Iris pigment epithelial cell (primary cell): Measurements from ENCODE around the gene KIF6.
A peak's percentile ranks its signal among the peaks of the same experiment; 100 is the strongest.

Source experiments
- DNase-seq: peaks from one replicate; pipeline ENCODE4 v3.0.0-alpha.2; 2011; ENCODE audit warnings: low read depth

The KIF6 gene

GRCh38 chr6:39594285-39594684 is 130.9 kb downstream of the KIF6 start:
- no peak for DNase-seq

DNA sequence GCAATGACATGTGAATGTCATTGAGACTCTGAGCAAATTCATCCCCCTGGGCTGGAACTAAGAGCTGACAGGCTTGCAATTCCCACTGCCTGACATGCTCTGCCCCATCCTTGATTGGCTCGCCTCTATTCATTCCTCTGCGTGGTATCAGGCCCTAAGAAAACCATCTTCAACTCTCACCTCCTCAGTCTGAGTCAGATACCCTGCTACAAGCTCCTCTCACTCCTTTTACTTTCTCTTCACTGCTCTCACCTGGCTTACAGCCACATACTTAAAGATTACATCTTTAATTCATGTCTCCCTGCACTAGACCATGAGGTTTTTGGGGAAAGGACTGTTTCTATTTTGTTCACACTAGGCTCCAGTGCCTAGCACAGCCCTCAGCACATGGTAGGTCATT is 131.6 kb downstream of the KIF6 start:
- peak; percentile 6 for DNase-seq

- no peak for DNase-seq
Measured at GRCh38 chr6:39590871-39591393, 134.3 kb downstream of the KIF6 start.

DNA sequence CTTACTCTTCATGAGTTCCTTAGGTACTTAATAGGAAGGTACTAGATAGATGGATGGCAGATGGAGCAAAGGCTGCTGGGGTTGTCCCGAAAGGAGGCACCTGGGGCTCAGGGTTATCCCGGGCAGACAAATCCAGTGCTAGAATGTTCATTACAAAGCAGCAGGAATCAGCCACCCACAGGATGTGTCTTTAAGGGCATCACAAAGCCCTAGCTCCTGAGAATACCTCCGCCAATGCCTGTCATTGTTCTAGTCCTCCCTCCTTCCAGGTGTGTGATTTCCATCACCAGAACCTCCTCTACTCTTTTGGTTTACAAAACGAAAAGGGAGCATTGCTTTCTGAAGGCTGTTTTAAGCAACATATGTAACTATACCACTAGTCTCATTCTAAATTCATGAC is 138.1 kb downstream of the KIF6 start:
- DNase-seq = no peak

GRCh38 chr6:39585641-39586040 is 139.6 kb downstream of the KIF6 start:
- no peak for DNase-seq

- DNase-seq = no peak
Measured at GRCh38 chr6:39577446-39578165, 147.6 kb downstream of the KIF6 start.

DNA sequence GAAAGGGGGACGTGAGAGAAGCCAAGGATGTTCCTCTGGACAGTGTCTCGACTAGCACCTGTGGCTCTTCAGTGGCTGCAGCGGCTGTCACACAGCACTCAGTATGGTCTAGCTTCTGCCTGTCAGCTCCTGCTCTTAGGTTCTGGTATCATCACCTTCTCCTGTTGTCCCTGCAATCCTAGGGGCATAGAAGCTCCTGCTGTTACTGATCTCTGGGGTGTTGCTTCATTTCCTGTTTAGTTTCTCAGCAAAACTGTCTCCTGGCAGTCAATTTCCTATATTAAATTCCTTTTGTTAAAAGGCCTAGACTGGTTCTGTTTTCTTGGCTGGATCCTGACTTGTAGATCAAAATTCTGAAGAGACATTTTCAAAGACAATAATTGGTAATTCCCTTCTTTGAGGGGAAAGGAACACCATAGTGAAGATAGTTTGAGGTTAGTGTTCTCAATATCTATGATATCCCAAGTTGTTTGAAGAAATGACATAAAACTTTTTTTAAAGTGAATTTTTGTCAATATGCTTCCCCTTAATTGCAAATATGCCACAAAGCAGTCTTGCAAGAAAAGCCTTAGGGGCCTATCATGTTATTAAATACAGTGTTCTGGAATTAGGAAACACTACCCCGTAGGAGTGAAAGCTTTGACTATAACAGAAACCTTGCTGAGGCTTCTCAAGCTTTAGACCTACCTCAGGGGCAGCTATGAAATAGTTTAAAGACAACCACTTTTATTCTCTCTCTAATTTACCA is 148.5 kb downstream of the KIF6 start:
- DNase-seq = no peak

DNA sequence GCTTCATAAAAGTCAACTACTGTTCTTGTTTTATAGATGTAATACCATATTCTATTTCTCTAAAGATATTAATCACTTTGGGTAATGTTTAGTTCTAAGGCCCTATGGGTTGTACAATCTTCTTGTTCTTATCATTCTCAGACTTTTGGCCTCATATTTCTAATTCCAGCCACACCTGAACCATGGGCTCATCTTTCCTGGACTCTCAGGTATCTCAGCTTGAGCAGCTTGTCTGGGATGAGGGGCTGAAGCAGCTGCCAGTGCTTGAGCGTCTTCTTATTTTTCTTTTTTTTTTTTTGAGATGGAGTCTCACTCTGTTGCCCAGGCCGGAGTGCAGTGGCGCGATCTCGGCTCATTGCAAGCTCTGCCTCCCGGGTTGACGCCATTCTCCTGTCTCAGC is 150.2 kb downstream of the KIF6 start:
- DNase-seq = no peak

- no peak for DNase-seq
Measured at GRCh38 chr6:39573541-39573940, 151.7 kb downstream of the KIF6 start.

DNA sequence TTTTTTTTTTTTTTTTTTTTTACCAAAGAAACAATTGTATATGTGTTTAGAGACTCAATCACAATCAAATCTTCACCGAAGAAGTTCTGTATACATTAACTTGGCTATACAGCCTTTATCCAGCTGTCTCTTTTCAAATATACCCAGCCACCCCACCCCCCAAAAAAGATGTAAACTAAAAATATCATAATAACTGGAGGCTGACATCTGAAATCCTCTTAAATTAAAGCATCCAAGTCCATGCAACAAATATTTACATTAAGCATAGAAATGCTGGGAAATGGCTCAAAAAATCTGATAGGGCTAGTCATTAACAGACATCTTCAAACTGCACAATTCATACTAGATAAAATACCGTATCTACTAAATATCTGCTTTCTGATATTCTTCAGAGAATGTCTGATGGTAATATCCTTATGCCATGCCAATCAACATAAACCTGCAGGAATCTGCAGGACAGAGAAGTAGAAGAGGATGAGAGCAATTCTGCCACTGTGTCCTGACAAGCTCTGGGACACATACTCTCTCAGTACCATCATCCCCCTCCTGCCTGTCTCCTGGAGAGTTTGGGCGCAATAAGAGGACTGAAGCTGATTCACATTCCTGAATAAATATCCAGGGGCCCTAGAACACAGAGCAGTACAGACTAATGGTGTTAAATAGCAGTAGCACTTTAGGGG is 152.4 kb downstream of the KIF6 start:
- DNase-seq = no peak

- DNase-seq = peak; percentile 67
Measured at GRCh38 chr6:39568896-39569295, 156.3 kb downstream of the KIF6 start.

DNA sequence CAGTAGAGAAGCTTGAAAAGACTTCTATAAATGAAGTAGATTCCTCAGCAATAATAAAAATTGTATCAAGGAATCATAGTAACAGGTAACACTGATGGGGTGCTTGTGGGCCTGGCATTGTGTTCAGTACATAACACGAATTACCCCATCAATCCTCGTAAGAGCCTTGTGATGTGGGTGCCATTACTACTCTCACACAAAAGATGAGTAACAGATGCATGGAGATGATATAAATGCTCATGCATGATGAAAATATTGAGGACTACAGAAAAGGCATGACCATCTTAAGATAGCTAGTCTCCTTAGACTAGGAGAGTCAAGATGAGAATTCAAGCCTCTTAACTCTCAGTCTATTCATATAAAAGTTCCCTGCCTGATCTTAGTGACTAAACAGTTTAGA is 158.1 kb downstream of the KIF6 start:
- no peak for DNase-seq

- no peak for DNase-seq
Measured at GRCh38 chr6:39566456-39566855, 158.8 kb downstream of the KIF6 start.

DNA sequence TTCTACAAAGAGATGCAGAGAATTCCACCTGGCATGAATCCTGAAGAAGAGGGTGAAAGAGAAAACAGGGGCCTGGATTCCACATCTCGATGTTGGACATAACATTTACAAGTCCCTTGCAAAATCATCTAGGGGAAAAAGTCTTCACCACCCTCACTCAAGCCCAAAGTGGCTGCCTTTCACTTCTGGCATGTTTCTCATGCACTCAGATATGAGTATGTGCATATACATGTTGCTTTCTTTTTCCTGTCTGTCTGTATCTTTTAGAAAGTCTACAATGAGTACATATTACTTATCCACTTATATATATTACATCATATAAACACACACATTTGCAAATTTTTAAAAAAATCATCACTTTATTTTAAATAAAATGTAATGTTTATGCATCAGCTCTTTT is 159.3 kb downstream of the KIF6 start:
- no peak for DNase-seq

GRCh38 chr6:39563566-39564311 is 161.5 kb downstream of the KIF6 start:
- DNase-seq = no peak

- peak; percentile 8 for DNase-seq
Measured at GRCh38 chr6:39561536-39562266, 163.5 kb downstream of the KIF6 start.

DNA sequence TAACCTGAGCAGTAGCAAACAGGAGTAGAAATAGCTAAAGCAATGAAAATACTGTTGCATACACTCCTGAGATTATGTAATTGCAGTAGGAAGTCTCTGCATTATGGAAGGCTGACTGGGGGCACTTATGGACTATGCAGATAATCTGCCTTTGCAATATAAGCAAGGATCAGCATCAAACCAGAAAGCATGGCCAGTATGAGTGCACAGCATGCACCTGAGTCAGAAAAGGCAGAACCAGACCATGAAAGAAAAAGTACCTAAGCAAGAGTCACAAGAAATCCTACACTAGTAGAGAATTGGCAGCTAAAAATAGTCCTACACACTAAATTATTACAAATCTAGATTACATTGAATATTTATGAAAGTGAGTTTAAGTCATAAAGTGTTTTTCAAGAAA is 164.3 kb downstream of the KIF6 start:
- no peak for DNase-seq

DNA sequence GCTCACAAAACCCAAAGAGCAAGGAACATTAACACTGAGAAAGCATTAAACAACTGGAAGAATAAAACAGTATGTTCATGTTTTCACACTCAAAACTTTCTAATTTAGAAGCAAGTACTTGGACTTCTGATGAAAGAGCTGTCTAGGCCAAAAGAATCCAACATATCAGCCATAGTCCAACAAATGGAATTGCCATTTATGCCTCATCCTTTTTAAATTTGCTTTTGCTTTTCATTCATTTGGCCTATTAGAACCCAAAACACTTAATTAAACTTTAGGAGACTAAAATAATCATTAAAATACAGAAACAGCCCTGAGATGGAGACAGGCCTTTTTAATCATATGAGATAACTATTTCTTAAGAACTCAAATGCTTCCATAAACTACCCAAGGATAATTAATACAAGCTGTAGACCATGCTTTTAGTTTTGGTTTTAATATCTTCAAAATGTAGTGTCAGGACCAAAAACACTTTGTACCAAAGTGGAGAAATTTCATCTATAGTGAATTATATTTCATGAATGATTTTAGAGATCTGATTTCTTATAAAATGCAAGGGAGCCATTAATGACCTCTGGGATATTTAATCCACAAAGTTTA is 166.5 kb downstream of the KIF6 start:
- no peak for DNase-seq

GRCh38 chr6:39558079-39558478 is 167.1 kb downstream of the KIF6 start:
- no peak for DNase-seq

DNA sequence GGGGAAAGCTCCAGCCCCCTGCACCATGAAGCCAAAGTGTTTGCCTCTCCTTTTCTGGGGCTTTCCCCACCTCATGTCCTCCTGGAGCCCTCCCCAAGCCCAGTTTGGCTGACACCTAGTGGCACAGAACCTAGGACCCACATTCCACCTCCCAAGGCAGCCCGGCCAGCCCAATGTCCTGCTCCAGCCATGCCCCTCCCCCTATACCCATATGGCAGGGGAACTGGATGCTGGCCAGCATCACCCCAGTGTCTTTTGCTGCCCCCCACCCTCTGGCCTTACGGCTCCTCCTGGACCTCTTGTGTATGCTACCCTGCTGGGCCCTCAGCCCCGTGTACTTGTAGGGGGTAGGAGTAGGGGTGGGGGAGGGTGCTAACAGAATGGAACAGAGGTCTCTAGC is 170.1 kb downstream of the KIF6 start:
- DNase-seq = no peak
